Non-pigmented ciliary epithelial cell (primary cell): ENCODE measurements around the gene AQP6.

Source experiments
- DNase-seq: peaks from one replicate; pipeline ENCODE4 v3.0.0-alpha.2; 2010; ENCODE audit warnings: low read depth

Gene AQP6

GRCh38 chr12:49990273-49990672 lies 17.5 kb downstream of the AQP6 start:
- DNase-seq = no peak

- no peak for DNase-seq
Observed at GRCh38 chr12:49998453-49998852, 25.7 kb downstream of the AQP6 start.

GRCh38 chr12:50003595-50003994 lies 30.8 kb downstream of the AQP6 start:
- no peak for DNase-seq

GRCh38 chr12:50004696-50005095 lies 31.9 kb downstream of the AQP6 start:
- DNase-seq = no peak

GRCh38 chr12:50005175-50005574 lies 32.4 kb downstream of the AQP6 start:
- no peak for DNase-seq

- DNase-seq = no peak
Observed at GRCh38 chr12:50006280-50006679, 33.5 kb downstream of the AQP6 start.

- no peak for DNase-seq
Observed at GRCh38 chr12:50006754-50007442, 34.2 kb downstream of the AQP6 start.

- no peak for DNase-seq
Observed at GRCh38 chr12:50013361-50014147, 40.8 kb downstream of the AQP6 start.

- DNase-seq = no peak
Observed at GRCh38 chr12:50014342-50014741, 41.6 kb downstream of the AQP6 start.

GRCh38 chr12:50016501-50017475 lies 44.0 kb downstream of the AQP6 start:
- peak; percentile 60 for DNase-seq

GRCh38 chr12:50017641-50018040 lies 44.9 kb downstream of the AQP6 start:
- DNase-seq = no peak

GRCh38 chr12:50018154-50018553 lies 45.4 kb downstream of the AQP6 start:
- DNase-seq = no peak

GRCh38 chr12:50018968-50019367 lies 46.2 kb downstream of the AQP6 start:
- no peak for DNase-seq

GRCh38 chr12:50019524-50019923 lies 46.8 kb downstream of the AQP6 start:
- no peak for DNase-seq

- DNase-seq = no peak
Observed at GRCh38 chr12:50021031-50021430, 48.3 kb downstream of the AQP6 start.

GRCh38 chr12:50022903-50023302 lies 50.2 kb downstream of the AQP6 start:
- DNase-seq = no peak

- DNase-seq = no peak
Observed at GRCh38 chr12:50024227-50024626, 51.5 kb downstream of the AQP6 start.

GRCh38 chr12:50024805-50025186 lies 52.0 kb downstream of the AQP6 start:
- DNase-seq = no peak

GRCh38 chr12:50025187-50026059 lies 52.7 kb downstream of the AQP6 start, which contains the start of gene RACGAP1:
RACGAP1 (minus strand) TSS chr12:50025494; CDS start chr12:50016715, 8,779 bp downstream.
- peak; percentile 90 for DNase-seq

GRCh38 chr12:50026691-50027090 lies 53.9 kb downstream of the AQP6 start:
- no peak for DNase-seq
